GM13976 (cell line): ENCODE measurements around the gene PLIN5.

Experiments used
- DNase-seq: peaks from one replicate; pipeline ENCODE4 v3.0.0; 2012; ENCODE audit warnings: low spot score
- in situ Hi-C: fragments of 300-500 bp; cut with MboI; formaldehyde crosslinking; loops from one replicate; pipeline ENCODE4 v1.12.0; 2022; ENCODE audit warnings: low sequenced_read_pairs, mixed read lengths, inconsistent platforms; ENCODE audit not compliant: unreplicated experiment
- TF ChIP-seq, protein P1 (sequence below): IDR thresholded peaks from 2 replicates; pipeline ENCODE4 v1.5.1; 2012; ENCODE audit warnings: borderline replicate concordance, mild to moderate bottlenecking; ENCODE audit not compliant: insufficient read depth; ENCODE audit errors: extremely low read depth, missing control alignments, control extremely low read depth

The PLIN5 gene

GRCh38 chr19:4473763-4474513, 61.1 kb downstream of the PLIN5 start:
- in situ Hi-C loops = no loop called here
- DNase-seq = no peak
- TF ChIP-seq, protein P1, sequence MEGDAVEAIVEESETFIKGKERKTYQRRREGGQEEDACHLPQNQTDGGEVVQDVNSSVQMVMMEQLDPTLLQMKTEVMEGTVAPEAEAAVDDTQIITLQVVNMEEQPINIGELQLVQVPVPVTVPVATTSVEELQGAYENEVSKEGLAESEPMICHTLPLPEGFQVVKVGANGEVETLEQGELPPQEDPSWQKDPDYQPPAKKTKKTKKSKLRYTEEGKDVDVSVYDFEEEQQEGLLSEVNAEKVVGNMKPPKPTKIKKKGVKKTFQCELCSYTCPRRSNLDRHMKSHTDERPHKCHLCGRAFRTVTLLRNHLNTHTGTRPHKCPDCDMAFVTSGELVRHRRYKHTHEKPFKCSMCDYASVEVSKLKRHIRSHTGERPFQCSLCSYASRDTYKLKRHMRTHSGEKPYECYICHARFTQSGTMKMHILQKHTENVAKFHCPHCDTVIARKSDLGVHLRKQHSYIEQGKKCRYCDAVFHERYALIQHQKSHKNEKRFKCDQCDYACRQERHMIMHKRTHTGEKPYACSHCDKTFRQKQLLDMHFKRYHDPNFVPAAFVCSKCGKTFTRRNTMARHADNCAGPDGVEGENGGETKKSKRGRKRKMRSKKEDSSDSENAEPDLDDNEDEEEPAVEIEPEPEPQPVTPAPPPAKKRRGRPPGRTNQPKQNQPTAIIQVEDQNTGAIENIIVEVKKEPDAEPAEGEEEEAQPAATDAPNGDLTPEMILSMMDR = no peak

- in situ Hi-C loops = no loop called here
- DNase-seq = no peak
- TF ChIP-seq, protein P1 = no peak
Observed at GRCh38 chr19:4473011-4473762, 61.8 kb downstream of the PLIN5 start.
